Mononuclear cell (primary cell): ENCODE data around the gene ZC3H7A. TPM values are rescaled to one million over a fixed set of nuclear protein-coding genes. Genes with fewer than 3 reads are reported as not detected.

ENCODE experiments used
- H3K27me3 ChIP-seq: 2 replicates; pipeline ENCODE4 v1.6.0; 2011; ENCODE audit warnings: low read length, control low read depth; ENCODE audit not compliant: insufficient read depth
- H3K4me1 ChIP-seq: 2 replicates; pipeline ENCODE4 v1.5.1; 2011; ENCODE audit warnings: mild to moderate bottlenecking, low read length, control low read depth; ENCODE audit not compliant: insufficient read depth
- H3K4me3 ChIP-seq: 2 replicates; pipeline ENCODE4 v1.5.1; 2011; ENCODE audit warnings: mild to moderate bottlenecking, low read length, moderate library complexity
- H3K9me3 ChIP-seq: 2 replicates; pipeline ENCODE4 v1.5.1; 2011; ENCODE audit warnings: low read depth, mild to moderate bottlenecking, control low read depth, low read length
- total RNA-seq: library from RNA; depleted of rRNA; stranded (reverse); fragments of >200 nt; gene quantifications from one replicate; pipeline ENCODE4 v1.2.3, GENCODE V29; 2012

The ZC3H7A gene
- total RNA-seq, 1 donor = 107 TPM

DNA sequence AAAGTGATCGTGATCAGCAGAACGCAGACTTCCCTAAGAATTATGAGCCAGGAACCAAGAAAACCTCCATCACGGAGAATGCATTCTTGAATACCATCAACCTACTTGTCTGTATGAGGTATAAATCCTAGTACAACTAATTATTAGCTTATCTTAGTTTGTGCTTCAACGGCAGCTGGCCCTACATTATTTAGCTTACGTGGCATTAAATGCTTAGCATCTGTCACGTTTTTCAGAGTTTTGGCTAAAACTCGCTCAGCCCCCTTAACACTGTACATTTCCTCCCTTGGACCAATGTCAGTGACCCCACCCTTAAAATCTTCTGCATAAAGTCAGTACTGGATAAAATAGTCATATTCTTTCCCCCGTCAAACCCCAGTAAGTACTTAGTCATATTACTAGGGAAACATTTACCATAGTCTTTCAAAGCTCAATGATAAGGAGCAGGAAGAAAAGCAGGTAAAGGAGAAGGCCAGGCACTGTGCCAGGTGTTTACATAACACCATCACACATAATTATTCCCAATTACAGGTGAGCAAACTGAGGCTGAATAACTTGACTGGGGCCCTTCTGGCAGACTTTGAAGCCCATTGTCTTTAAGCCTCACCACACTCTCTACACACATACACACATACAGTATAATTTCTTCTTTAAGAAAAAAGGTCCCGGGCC, 37.8 kb downstream of the ZC3H7A start:
- no peaks in the 10 kb centered on the region for H3K27me3 ChIP-seq
- H3K9me3 ChIP-seq = no peaks in the 10 kb centered on the region
- no peaks in the 10 kb centered on the region for H3K4me1 ChIP-seq
- H3K4me3 ChIP-seq = no peak overlapping the region

DNA sequence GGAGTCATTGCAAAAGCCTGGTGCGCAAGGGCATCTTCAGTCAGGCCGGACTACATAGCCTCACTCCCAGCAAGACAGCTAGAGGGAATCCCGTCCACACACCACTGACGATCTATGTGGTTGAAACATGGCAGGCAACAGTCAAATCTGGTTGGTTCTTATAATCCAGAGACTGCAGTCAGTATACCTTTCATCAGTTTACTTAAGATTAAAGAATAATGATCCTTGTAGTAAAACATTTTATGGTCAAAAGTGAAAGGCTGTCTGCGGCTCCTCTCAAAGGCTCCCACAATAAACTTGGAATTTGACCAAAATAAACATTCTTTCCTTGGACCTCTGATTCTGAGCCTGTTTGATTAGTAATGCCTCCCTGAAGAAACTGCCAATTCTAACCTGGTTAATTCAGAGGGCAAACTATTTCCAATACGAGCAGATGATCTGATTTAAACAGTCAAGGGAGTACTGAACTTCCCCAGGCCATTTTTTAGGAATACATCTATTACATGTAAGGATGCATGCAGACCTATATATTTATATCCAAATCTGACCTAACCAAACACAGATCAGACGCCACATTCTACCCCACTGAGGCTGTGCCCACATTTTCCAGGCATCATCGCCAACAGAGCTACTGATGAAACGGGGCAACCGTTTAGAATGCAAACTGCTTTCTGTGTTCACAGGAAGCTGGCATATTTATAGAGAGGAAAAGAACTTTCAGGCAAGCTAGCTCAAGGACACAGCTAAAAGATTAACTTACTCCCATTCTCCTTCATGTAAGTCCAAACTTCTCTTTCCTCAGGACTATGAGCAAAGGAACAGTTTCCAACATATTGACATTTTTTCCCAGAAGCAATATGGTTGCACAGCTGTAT, 39.1 kb downstream of the ZC3H7A start:
- Histone ChIP-seq H3K27me3 (no peaks in the 10 kb centered on the region), H3K4me3 (no peak overlapping the region), H3K9me3 (no peaks in the 10 kb centered on the region), H3K4me1 (no peaks in the 10 kb centered on the region)

GRCh38 chr16:11756248-11756647, 40.8 kb downstream of the ZC3H7A start:
- H3K27me3 ChIP-seq = no peaks in the 10 kb centered on the region
- H3K4me3 ChIP-seq = no peak overlapping the region
- no peaks in the 10 kb centered on the region for H3K9me3 ChIP-seq
- H3K4me1 ChIP-seq = no peaks in the 10 kb centered on the region

DNA sequence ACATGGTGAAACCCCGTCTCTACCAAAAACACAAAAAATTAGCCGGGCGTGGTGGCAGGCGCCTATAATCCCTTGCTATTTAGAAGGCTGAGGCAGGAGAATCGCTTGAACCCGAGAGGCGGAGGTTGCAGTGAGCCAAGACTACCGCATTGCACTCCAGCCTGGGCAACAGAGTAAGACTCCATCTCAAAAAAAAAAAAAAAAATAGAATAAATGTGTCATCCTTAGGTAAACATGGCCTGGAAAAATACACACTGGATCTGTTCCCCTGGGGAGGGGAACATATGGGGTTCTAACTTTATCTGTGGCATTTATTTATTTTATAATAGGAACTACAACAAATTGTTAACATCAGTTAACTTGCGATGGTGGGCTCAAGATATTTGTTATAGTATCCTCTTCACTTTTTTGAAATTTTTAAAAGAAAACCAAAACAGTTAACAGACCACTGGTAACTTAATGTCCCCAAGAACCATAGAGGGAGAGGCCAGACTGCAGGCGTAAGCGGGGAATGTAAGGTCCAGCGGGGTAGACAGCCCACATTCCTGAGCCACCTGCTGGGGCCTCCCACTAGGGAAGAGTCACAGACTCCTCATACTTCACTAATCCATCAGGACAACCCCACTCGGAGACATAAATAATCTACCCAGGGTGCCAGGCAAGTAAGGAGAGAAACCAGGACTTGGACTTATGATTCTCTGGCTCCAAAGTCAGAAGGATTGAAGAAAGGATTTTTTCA, 41.9 kb downstream of the ZC3H7A start:
- Histone ChIP-seq H3K27me3 (no peaks in the 10 kb centered on the region), H3K9me3 (no peaks in the 10 kb centered on the region), H3K4me3 (no peak overlapping the region), H3K4me1 (no peaks in the 10 kb centered on the region)

- no peaks in the 10 kb centered on the region for H3K9me3 ChIP-seq
- no peaks in the 10 kb centered on the region for H3K4me1 ChIP-seq
- no peak overlapping the region for H3K4me3 ChIP-seq
- no peaks in the 10 kb centered on the region for H3K27me3 ChIP-seq
Measured at GRCh38 chr16:11752856-11753255, 44.2 kb downstream of the ZC3H7A start.

DNA sequence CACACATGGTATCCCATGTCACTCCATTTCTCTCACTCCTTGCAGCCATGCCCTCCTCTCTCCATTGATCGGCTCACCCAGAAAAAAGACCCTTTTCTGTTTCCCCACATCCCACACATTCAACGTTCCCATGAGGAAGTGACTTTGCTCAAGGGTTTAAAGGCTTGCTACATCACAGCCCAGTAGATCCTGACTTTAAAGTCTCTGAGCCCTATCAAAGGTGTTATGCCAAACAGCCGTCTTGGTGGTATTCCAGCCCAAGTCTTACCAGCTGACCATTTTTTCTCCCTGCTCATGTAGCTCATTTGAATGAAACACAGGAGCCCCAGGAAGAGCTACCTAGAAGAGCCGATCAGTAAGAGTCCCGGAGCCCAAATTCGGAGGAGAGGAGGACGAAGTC, 47.0 kb downstream of the ZC3H7A start:
- H3K9me3 ChIP-seq = no peaks in the 10 kb centered on the region

DNA sequence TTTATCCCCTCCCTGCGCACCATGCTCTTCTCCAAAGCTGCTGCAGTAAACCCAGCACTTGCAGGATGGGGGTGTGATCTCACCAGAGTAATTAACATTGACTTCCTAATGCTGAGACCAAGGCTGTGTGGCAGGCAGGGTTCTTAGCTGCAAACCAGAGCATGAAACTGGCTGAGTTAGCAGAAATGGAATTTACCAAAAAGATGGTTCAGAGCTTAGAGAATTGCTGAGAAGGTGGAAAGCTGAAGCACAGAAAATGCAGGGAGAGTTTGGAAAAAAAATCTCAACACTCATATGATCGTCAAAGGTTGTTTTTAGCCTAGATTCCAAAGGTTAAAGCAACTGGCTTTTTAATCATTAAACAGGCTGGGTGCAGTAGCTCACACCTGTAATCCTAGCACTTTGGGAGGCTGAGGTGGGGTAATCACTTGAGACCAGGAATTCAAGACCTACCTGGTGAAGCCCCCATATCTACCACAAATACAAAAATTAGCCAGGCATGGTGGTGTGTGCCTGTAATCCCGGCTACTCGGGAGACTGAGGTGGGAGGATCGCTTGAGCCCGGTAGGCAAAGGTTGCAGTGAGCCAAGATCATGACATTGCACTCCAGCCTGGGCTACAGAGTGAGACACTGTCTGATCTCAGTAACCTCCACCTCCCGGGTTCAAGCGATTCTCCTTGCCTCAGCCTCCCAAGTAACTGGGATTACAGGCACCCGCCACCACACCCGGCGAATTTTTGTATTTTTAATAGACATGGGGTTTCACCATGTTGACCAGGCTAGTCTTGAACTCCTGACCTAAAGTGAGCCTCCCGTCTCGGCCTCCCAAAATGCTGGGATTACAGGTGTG, 48.4 kb downstream of the ZC3H7A start:
- Histone ChIP-seq H3K4me3 (no peak overlapping the region), H3K9me3 (no peaks in the 10 kb centered on the region), H3K27me3 (no peaks in the 10 kb centered on the region), H3K4me1 (peaks cover 9% of the 10 kb centered on the region)

More for the DNA sequence above, 47.0 kb downstream of the ZC3H7A start:
- no peak overlapping the region for H3K4me3 ChIP-seq
- no peaks in the 10 kb centered on the region for H3K27me3 ChIP-seq
- no peaks in the 10 kb centered on the region for H3K4me1 ChIP-seq

- no peaks in the 10 kb centered on the region for H3K9me3 ChIP-seq
- H3K4me3 ChIP-seq = no peak overlapping the region
- H3K4me1 ChIP-seq = peaks cover 16% of the 10 kb centered on the region
- no peaks in the 10 kb centered on the region for H3K27me3 ChIP-seq
Measured at GRCh38 chr16:11747949-11748403, 49.1 kb downstream of the ZC3H7A start.

DNA sequence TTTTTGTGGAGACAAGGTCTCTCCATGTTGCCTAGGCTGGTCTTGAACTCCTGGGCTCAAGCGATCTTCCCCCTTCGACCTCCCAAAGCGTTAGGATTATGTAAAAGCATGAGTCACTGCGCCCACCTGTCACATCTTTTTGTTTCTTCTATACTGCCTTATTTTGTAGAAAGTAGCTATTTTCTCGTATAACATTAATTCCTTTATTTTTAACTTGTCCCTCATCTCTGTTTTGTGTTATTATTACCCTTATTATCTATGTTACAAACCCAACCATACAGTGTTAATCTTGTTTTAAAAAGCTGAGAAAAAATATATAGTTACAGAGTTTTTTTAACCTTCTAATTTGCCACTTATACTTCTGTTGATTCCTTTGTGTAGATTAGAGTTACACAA, 53.0 kb downstream of the ZC3H7A start:
- H3K27me3 ChIP-seq = no peaks in the 10 kb centered on the region
- H3K4me1 ChIP-seq = peaks cover 46% of the 10 kb centered on the region
- H3K4me3 ChIP-seq = no peak overlapping the region
- no peaks in the 10 kb centered on the region for H3K9me3 ChIP-seq

- Histone ChIP-seq H3K9me3 (no peaks in the 10 kb centered on the region), H3K4me3 (peak overlapping the region; percentile 87), H3K4me1 (peaks cover 50% of the 10 kb centered on the region), H3K27me3 (no peaks in the 10 kb centered on the region)
Measured at GRCh38 chr16:11743308-11744074, 53.6 kb downstream of the ZC3H7A start.

DNA sequence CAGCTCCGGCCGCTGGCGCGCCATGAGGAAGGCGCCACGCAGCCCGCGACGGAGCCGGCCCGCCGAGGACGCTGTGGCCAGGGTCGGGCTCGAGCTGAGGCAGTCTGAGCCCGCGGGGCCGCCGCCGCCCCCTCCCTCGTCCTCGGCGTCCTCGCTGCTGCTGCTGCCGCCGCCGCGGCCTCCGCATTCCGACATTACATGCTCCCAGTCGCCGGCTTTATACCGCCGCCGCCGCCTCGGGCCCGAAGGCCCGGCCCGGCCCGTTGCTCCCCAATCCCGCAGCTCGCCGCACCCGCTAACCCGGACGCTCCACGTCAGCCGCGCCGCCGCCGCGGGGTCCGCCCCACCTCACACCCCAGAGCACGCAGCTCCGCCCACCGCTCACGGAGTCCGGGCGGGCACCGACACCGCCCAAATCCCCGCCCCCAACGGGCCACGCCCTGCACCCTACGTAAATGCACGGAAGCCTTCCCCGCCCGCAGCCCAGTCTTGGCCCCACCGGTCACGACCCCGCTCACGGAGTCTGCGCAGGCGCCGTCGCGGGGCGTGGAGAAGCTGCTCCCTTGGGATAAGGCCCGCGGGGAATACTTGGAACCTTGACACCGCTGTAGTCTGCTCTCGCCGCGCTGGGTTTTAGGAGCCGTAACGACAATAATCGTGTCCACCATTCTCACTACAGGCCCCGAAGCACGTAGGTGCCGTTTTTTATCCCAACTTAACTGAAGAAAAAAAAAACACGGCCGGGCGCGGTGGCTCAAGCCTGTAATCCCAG, 54.3 kb downstream of the ZC3H7A start, which contains the start of gene TXNDC11:
Gene TXNDC11 (minus strand): TSS at position 322 of the 772 bp plus-strand sequence. CDS start 127 bp downstream, at position 195.
- Histone ChIP-seq H3K27me3 (no peaks in the 10 kb centered on the region), H3K4me3 (peak within 1 kb of the TSS; percentile 87), H3K9me3 (no peaks in the 10 kb centered on the region), H3K4me1 (peaks cover 56% of the 10 kb centered on the region)

- Histone ChIP-seq H3K4me3 (peak overlapping the region; percentile 87), H3K27me3 (no peaks in the 10 kb centered on the region), H3K9me3 (no peaks in the 10 kb centered on the region), H3K4me1 (peaks cover 62% of the 10 kb centered on the region)
Measured at GRCh38 chr16:11742093-11742535, 54.9 kb downstream of the ZC3H7A start.

GRCh38 chr16:11740567-11740966, 56.5 kb downstream of the ZC3H7A start:
- H3K4me1 ChIP-seq = peaks cover 65% of the 10 kb centered on the region
- H3K4me3 ChIP-seq = no peak overlapping the region
- no peaks in the 10 kb centered on the region for H3K27me3 ChIP-seq
- H3K9me3 ChIP-seq = no peaks in the 10 kb centered on the region
